Tibial artery (tissue), 4 donors: ENCODE measurements around the gene NOTO.

Experiments
- DNase-seq, 2 donors: peaks; one replicate each; pipeline ENCODE4 v3.0.0-alpha.2; 2019
- H3K27ac ChIP-seq, 2 donors: fragments of 200-600 bp; sonication (generic) in 1 of 2; 1 replicate in 1 of 2; 2 replicates in 1 of 2; pipeline ENCODE4 v1.5.1; 2018 to 2019; ENCODE audit warnings: mild to moderate bottlenecking in 1 of 2
- H3K27me3 ChIP-seq, 2 donors: fragments of 200-600 bp; sonication (generic) in 1 of 2; one replicate each; pipeline versions ENCODE4 v1.5.1 to v1.6.0; 2016 to 2019
- H3K36me3 ChIP-seq, 3 donors: fragments of 200-600 bp; sonication (generic) in 2 of 3; one replicate each; pipeline ENCODE4 v1.5.1; 2016 to 2019; ENCODE audit warnings: mild to moderate bottlenecking in 2 of 3
- H3K4me1 ChIP-seq, 4 donors: fragments of 200-600 bp; sonication (generic) in 2 of 4; 1 replicate in 3 of 4; 2 replicates in 1 of 4; pipeline ENCODE4 v1.5.1; 2016 to 2019
- H3K4me3 ChIP-seq, 2 donors: fragments of 200-600 bp; sonication (generic) in 1 of 2; 1 replicate in 1 of 2; 2 replicates in 1 of 2; pipeline ENCODE4 v1.5.1; 2018 to 2019; ENCODE audit warnings: mild to moderate bottlenecking in 2 of 2
- H3K9me3 ChIP-seq, 3 donors: fragments of 200-600 bp; sonication (generic) in 1 of 3; one replicate each; pipeline ENCODE4 v1.5.1; 2016 to 2019
- intact Hi-C: fragments of 100-400 bp; cut with DNase I; formaldehyde crosslinking; loops from one replicate; pipeline ENCODE4 v1.15.0; 2023; ENCODE audit warnings: low total_unique reads
- TF ChIP-seq, protein P1 (sequence below), 2 experiments: fragments of 200-600 bp in 1 of 2; fragments of 450-650 bp in 1 of 2; IDR thresholded peaks; one replicate each; pipeline ENCODE4 v1.5.1; 2017 to 2019; ENCODE audit warnings: antibody characterized with exemption in 2 of 2, mild to moderate bottlenecking in 1 of 2, moderate library complexity in 1 of 2

NOTO gene

DNA sequence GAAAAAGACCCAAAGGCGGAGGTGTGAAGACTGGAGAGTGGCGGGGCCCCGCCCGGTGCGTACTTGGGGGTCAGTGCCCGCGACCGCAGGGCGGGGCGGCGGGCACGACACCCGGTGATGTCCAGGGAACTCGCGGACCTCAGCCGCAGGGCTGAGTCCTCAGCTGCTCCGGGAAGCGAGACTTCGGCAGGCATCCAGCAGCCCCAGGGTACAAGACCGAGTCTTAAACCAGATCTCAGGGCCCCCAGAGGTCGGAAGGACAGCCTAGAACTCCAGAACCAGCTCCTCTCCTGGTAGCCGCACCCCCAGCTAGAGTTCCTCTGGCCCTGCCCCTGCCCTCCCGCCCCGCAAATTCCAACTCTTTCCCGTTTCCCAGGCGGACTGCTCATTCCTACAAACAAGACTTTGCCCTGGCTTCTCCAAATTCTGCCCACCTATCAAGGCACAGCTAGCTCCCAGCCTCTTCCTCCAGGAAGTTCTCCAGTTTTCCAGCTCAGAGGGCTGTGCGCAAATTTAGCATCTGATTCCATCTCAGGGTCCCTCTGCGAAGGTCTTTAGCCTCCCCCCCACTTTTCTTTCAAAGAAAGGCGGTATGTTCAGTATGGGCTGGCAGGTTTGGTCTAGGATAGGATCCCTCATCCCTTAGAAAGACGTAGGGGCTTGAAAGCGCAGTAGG, 26.0 kb upstream of the NOTO start:
- TF ChIP-seq, protein P1, sequence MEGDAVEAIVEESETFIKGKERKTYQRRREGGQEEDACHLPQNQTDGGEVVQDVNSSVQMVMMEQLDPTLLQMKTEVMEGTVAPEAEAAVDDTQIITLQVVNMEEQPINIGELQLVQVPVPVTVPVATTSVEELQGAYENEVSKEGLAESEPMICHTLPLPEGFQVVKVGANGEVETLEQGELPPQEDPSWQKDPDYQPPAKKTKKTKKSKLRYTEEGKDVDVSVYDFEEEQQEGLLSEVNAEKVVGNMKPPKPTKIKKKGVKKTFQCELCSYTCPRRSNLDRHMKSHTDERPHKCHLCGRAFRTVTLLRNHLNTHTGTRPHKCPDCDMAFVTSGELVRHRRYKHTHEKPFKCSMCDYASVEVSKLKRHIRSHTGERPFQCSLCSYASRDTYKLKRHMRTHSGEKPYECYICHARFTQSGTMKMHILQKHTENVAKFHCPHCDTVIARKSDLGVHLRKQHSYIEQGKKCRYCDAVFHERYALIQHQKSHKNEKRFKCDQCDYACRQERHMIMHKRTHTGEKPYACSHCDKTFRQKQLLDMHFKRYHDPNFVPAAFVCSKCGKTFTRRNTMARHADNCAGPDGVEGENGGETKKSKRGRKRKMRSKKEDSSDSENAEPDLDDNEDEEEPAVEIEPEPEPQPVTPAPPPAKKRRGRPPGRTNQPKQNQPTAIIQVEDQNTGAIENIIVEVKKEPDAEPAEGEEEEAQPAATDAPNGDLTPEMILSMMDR (IDR thresholded peaks at IDR 0.05) = no peak
- Histone ChIP-seq H3K27ac (peak overlapping the region; percentile 81 to 83), H3K9me3 (no peaks in the 10 kb centered on the region), H3K36me3 (no peaks in the 10 kb centered on the region), H3K4me1 (peaks cover 0 to 26% (median 23%) of the 10 kb centered on the region in 4 donors), H3K4me3 (peak overlapping the region; percentile 62 to 70), H3K27me3 (peaks cover 0 to 22% of the 10 kb centered on the region in 2 donors)
- DNase-seq = peak in 1 of 2 donors; percentile 23
- intact Hi-C loops = loop anchor here (2.0 to 5.0 kb wide), 2 partner anchors 36 to 184 kb away; no protein-coding TSS in a partner anchor

DNA sequence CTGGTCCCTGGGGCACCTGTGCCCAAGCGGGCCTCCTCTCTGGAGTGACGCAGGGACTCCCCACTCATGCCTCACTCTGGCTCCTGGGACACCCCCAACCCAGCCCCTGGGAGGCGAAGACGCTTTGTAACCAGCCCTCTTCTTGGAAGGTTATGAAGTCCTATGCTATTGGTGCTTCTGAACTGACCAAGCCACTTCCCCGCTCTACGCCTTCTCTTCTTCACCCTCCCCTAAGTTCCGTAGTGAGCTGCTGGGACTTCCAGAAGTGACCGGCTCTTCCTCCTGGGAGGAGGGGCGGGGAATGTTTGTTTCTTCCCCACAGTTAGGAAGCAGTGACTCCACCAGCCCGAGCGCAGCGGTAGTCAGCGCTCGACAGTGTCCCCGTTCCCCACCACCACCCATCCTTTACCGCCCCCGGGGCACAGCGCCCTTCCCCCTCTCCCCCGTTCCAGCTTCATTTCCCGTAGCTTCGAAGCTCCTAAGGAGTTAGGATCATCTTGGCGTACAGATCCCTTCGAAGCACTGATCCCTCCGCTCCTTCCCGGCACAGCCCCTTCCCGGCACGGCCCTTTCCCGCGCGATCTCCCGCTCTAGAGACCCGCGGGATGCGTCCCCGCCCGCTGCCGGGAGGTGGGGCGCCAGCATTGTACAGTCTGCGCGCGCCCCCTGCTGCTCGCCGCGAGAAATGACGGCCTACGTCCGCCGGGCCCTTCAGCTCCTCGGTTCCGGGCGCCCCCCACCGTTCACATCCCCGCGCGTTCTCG, 25.3 kb upstream of the NOTO start:
- H3K27ac ChIP-seq = peak overlapping the region; percentile 81 to 83
- TF ChIP-seq, protein P1 (IDR thresholded peaks at IDR 0.05) = peak; percentile 99
- no peaks in the 10 kb centered on the region for H3K36me3 ChIP-seq
- H3K9me3 ChIP-seq = no peaks in the 10 kb centered on the region
- peak overlapping the region; percentile 62 to 70 for H3K4me3 ChIP-seq
- intact Hi-C loops = loop anchor here (2.0 to 5.0 kb wide), 2 partner anchors 36 to 185 kb away; no protein-coding TSS in a partner anchor
- DNase-seq = peak; percentile 93 to 94
- peaks cover 0 to 26% (median 23%) of the 10 kb centered on the region in 4 donors for H3K4me1 ChIP-seq
- peaks cover 0 to 22% of the 10 kb centered on the region in 2 donors for H3K27me3 ChIP-seq

DNA sequence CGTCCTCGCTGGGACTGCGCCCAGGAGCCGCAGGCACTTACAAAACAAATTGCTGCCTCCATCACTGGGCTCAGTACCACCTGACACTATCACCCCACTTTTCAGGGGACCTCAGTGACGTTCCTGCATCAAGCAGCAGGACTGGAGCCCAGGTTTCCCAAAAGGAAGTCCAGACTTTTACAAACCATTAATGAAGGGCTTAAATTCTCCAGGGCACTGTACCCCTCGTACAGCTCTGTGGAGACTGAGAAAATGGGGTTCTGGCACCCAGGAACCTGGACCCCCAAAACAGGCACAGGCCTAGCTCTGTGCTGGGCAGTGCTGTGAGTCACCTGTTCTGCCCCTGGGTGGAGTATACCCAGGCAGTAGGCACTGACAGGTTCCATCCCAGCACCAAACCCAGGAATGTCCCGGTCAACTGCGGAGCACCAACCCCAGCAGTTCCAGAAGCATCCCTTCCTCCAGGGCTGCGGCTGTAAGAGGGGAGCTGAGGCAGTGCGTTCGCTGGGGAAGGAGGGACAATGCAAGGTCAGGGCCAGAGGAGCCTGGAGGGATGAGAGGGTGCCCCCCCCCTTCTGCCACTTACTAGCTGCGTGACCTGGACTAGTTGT, 24.6 kb upstream of the NOTO start:
- DNase-seq = no peak
- peak overlapping the region; percentile 62 to 70 for H3K4me3 ChIP-seq

DNA sequence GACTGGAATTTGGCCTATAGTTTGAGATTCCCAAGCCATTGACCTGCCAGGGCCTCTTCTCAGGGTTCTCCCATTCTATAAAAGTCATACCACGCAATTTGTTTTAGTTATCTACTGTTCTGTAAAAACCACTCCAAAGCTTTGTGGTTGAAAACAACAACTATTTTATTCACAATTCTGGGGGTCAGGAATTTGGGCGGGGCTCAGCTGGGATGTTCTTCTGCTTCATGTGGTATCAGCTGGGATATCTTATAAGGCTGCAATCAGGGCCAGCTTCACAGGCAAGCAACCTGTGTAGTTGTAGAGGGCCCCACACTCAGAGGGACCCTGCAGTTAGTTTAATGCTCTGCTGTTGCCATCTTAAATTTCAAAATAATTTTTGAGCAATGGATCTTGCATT, 16.4 kb upstream of the NOTO start:
- peaks cover 0 to 16% of the 10 kb centered on the region in 2 donors for H3K27me3 ChIP-seq
- no peak overlapping the region for H3K27ac ChIP-seq
- no peak for DNase-seq
- peaks cover 0 to 10% (median 0%) of the 10 kb centered on the region in 3 donors for H3K9me3 ChIP-seq
- H3K36me3 ChIP-seq = no peaks in the 10 kb centered on the region
- no peaks in the 10 kb centered on the region for H3K4me1 ChIP-seq
- TF ChIP-seq, protein P1 (IDR thresholded peaks at IDR 0.05) = no peak
- intact Hi-C loops = no loop called here
- no peak overlapping the region for H3K4me3 ChIP-seq

More for the DNA sequence above, 24.6 kb upstream of the NOTO start:
- Histone ChIP-seq H3K27ac (peak overlapping the region; percentile 81 to 83), H3K4me1 (peaks cover 0 to 26% (median 23%) of the 10 kb centered on the region in 4 donors), H3K27me3 (peaks cover 0 to 22% of the 10 kb centered on the region in 2 donors), H3K9me3 (no peaks in the 10 kb centered on the region), H3K36me3 (no peaks in the 10 kb centered on the region)
- TF ChIP-seq, protein P1 (IDR thresholded peaks at IDR 0.05) = no peak
- intact Hi-C loops = loop anchor here (2.0 to 5.0 kb wide), 2 partner anchors 35 to 185 kb away; no protein-coding TSS in a partner anchor

DNA sequence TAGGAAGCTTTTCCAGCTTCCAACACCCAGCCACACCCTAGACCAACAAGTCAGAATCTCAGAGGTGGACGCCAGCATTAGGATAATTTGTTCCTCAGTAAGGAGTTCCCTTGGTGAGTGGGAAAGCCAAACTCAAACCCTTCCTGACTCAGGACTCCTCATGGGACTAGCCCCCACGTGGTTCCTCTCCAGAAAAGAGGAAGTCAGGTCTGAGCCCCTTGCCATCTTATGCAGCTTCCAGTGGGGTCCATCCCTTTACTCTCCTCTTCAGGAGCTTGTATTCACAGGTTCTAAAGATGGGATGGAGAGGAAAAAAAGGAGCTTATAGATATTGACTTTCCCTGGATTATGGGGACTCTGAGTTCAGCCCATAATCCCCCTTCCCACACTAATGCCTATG, 14.8 kb upstream of the NOTO start:
- H3K9me3 ChIP-seq = peaks cover 0 to 10% (median 0%) of the 10 kb centered on the region in 3 donors
- H3K36me3 ChIP-seq = no peaks in the 10 kb centered on the region
- TF ChIP-seq, protein P1 (IDR thresholded peaks at IDR 0.05) = no peak
- H3K4me1 ChIP-seq = no peaks in the 10 kb centered on the region
- H3K27me3 ChIP-seq = peaks cover 0 to 16% of the 10 kb centered on the region in 2 donors
- no peak overlapping the region for H3K27ac ChIP-seq
- no peak overlapping the region for H3K4me3 ChIP-seq
- no peak for DNase-seq
- intact Hi-C loops = no loop called here
